ENCODE measurements around the gene TRIM46. TPM values are rescaled to one million over a fixed set of nuclear protein-coding genes. Genes with fewer than 3 reads are reported as not detected.

Gene TRIM46
- total RNA-seq, 1 experiment from 2014 or later = 3.8 TPM

- peak overlapping the region; percentile 97 for H3K9ac ChIP-seq (ENCODE audit: low read length)
- POLR2A ChIA-PET = interaction anchor here (1.0 to 1.1 kb wide), 2 partner anchors 35 to 37 kb away, joined by 3 read pairs; no protein-coding TSS in a partner anchor
- H3K79me2 ChIP-seq (ENCODE audit: insufficient read depth, low read length) = peaks cover 40% of the 10 kb centered on the region
- intact Hi-C loops (cut with micrococcal nuclease) = loop anchor here (5.0 kb wide), 1 partner anchor 165 kb away; the partner anchor contains the start of genes CKS1B and SHC1
- H2AFZ ChIP-seq (ENCODE audit: low read depth, low read length, poor library complexity, severe bottlenecking) = no peak overlapping the region
- RAD21 ChIA-PET (ENCODE audit: low non-redundant PET in 1 of 2, low total read pairs in 2 of 2, uncharacterized antibody in 2 of 2, unreplicated experiment in 2 of 2) = interaction anchor here in 1 of 2 experiments (1.7 kb wide), 1 partner anchor 30 kb away, joined by 7 read pairs; no protein-coding TSS in a partner anchor
- H3K4me2 ChIP-seq (ENCODE audit: low read length) = peak overlapping the region; percentile 89
- H3K27me3 ChIP-seq (ENCODE audit: insufficient read depth, low read length) = no peaks in the 10 kb centered on the region
- H4K20me1 ChIP-seq (ENCODE audit: insufficient read depth) = no peaks in the 10 kb centered on the region
- H3K4me1 ChIP-seq (ENCODE audit: control insufficient read depth in 1 of 2, insufficient read depth in 2 of 2, low read length in 2 of 2) = peaks cover 31 to 54% of the 10 kb centered on the region in 2 experiments
- DNase-seq (ENCODE audit: low read depth, low spot score) (no peak), ATAC-seq (no peak)
- peaks cover 8 to 21% of the 10 kb centered on the region in 2 experiments; a peak in 1 of 4 replicates for H3K36me3 ChIP-seq (ENCODE audit: control insufficient read depth in 1 of 2, insufficient read depth in 2 of 2, low read length in 2 of 2)
- BruUV-seq (replicated peaks) = no TSS peak
- H3K9me2 ChIP-seq (ENCODE audit: insufficient read depth) = no peaks in the 10 kb centered on the region
- H3K27ac ChIP-seq (ENCODE audit: low read depth, low read length) = peak overlapping the region; percentile 95
- CTCF ChIA-PET = interaction anchor here (0.7 to 2.4 kb wide), 4 partner anchors 30 to 52 kb away, joined by 3 to 8 read pairs (median 3); partner anchors contain the start of gene KRTCAP2
- H3K4me3 ChIP-seq (replicated peaks in 1 of 2; ENCODE audit: low read depth in 1 of 2, low read length in 2 of 2) = peak overlapping the region; percentile 47 to 77
- no peaks in the 10 kb centered on the region for H3K9me3 ChIP-seq (ENCODE audit: control insufficient read depth in 1 of 2, insufficient read depth in 1 of 2, low read depth in 1 of 2, low read length in 2 of 2)
- TF ChIP-seq CTCF (IDR thresholded peaks at IDR 0.05 in 2 of 3, conservative IDR thresholded peaks at IDR 0.05 in 1 of 3; ENCODE audit: borderline replicate concordance in 1 of 3, insufficient read depth in 1 of 3, low read depth in 2 of 3, low read length in 2 of 3) = no peak
- TF ChIP-seq, protein P1, sequence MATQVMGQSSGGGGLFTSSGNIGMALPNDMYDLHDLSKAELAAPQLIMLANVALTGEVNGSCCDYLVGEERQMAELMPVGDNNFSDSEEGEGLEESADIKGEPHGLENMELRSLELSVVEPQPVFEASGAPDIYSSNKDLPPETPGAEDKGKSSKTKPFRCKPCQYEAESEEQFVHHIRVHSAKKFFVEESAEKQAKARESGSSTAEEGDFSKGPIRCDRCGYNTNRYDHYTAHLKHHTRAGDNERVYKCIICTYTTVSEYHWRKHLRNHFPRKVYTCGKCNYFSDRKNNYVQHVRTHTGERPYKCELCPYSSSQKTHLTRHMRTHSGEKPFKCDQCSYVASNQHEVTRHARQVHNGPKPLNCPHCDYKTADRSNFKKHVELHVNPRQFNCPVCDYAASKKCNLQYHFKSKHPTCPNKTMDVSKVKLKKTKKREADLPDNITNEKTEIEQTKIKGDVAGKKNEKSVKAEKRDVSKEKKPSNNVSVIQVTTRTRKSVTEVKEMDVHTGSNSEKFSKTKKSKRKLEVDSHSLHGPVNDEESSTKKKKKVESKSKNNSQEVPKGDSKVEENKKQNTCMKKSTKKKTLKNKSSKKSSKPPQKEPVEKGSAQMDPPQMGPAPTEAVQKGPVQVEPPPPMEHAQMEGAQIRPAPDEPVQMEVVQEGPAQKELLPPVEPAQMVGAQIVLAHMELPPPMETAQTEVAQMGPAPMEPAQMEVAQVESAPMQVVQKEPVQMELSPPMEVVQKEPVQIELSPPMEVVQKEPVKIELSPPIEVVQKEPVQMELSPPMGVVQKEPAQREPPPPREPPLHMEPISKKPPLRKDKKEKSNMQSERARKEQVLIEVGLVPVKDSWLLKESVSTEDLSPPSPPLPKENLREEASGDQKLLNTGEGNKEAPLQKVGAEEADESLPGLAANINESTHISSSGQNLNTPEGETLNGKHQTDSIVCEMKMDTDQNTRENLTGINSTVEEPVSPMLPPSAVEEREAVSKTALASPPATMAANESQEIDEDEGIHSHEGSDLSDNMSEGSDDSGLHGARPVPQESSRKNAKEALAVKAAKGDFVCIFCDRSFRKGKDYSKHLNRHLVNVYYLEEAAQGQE (IDR thresholded peaks at IDR 0.05; ENCODE audit: low read depth) = no peak
- no peak for TF ChIP-seq EZH2 (IDR thresholded peaks at IDR 0.05)
- TF ChIP-seq JUND (IDR thresholded peaks at IDR 0.05) = no peak
- TF ChIP-seq POLR2AphosphoS5 (IDR thresholded peaks at IDR 0.05; ENCODE audit: low read depth, low read length) = no peak; the same call in 1 of the 2 replicates
- TF ChIP-seq FOSL1 (IDR thresholded peaks at IDR 0.05; ENCODE audit: low read depth) = no peak
- TF ChIP-seq SIN3A (IDR thresholded peaks at IDR 0.05; ENCODE audit: low read depth) = no peak
- TF ChIP-seq, protein P2, sequence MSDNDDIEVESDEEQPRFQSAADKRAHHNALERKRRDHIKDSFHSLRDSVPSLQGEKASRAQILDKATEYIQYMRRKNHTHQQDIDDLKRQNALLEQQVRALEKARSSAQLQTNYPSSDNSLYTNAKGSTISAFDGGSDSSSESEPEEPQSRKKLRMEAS (IDR thresholded peaks at IDR 0.05) = no peak
- no peak for TF ChIP-seq CBX3 (IDR thresholded peaks at IDR 0.05; ENCODE audit: low read depth)
- TF ChIP-seq ZFX (IDR thresholded peaks at IDR 0.05) = no peak; the same call in 1 of the 2 replicates
- no peak for TF ChIP-seq TCF7L2 (IDR thresholded peaks at IDR 0.05; ENCODE audit: borderline replicate concordance, extremely low read depth, insufficient read depth, insufficient read length)
- no peak for TF ChIP-seq EZH2phosphoT487 (IDR thresholded peaks at IDR 0.05; ENCODE audit: borderline replicate concordance)
- TF ChIP-seq EGR1 (IDR thresholded peaks at IDR 0.05; ENCODE audit: low read depth) = no peak
- no peak for TF ChIP-seq SP1 (IDR thresholded peaks at IDR 0.05; ENCODE audit: low read depth)
- TF ChIP-seq ZNF274 (IDR thresholded peaks at IDR 0.05; ENCODE audit: low read depth, low read length) = no peak
- TF ChIP-seq YY1 (IDR thresholded peaks at IDR 0.05; ENCODE audit: extremely low read depth, insufficient replicate concordance, low read depth, low read length) = no peak
- TF ChIP-seq ZBTB33 (IDR thresholded peaks at IDR 0.05; ENCODE audit: extremely low read depth, insufficient replicate concordance, low read length) = no peak
Measured at GRCh38 chr1:155137154-155137949, 36.3 kb upstream of the TRIM46 start.
